SU-DHL-6 (cell line): ENCODE measurements around the gene THSD8.

Experiments used
- H2AFZ ChIP-seq: fragments of 200-600 bp; sonication (generic); 2 replicates; pipeline ENCODE4 v1.6.1; 2014; ENCODE audit warnings: low read depth, mild to moderate bottlenecking, moderate library complexity, mixed read lengths, antibody characterized with exemption, low read length; ENCODE audit not compliant: severe bottlenecking
- H3F3A ChIP-seq: fragments of 200-600 bp; shearing (Covaris generic); 2 replicates; pipeline ENCODE4 v1.6.0; 2016; ENCODE audit warnings: antibody characterized with exemption, mild to moderate bottlenecking; ENCODE audit not compliant: insufficient read depth
- H3K27ac ChIP-seq: fragments of 200-600 bp; sonication (generic); 2 replicates; pipeline ENCODE4 v1.5.1; 2016; ENCODE audit warnings: low read depth, mild to moderate bottlenecking, low read length, moderate library complexity, mixed read lengths
- H3K27me3 ChIP-seq: fragments of 200-600 bp; sonication (generic), shearing (Covaris generic); 2 replicates; pipeline ENCODE4 v1.6.0; 2014; ENCODE audit warnings: mild to moderate bottlenecking, low read length
- H3K36me3 ChIP-seq: fragments of 200-600 bp; sonication (generic); 2 replicates; pipeline ENCODE4 v1.6.1; 2014; ENCODE audit warnings: mild to moderate bottlenecking, low read length, mixed read lengths
- H3K4me2 ChIP-seq: fragments of 300-600, 200-600 bp; shearing (Covaris generic), sonication (generic); 2 replicates; pipeline ENCODE4 v1.6.0; 2014; ENCODE audit warnings: low read length, low read depth, mild to moderate bottlenecking; ENCODE audit not compliant: poor library complexity, severe bottlenecking
- H3K4me3 ChIP-seq: fragments of 200-600 bp; sonication (generic); 2 replicates; pipeline ENCODE4 v1.5.1; 2014; ENCODE audit warnings: antibody characterized with exemption, low read length, mild to moderate bottlenecking, mixed read lengths; ENCODE audit not compliant: insufficient read depth, poor library complexity, severe bottlenecking
- H3K79me2 ChIP-seq: fragments of 200-600 bp; sonication (generic); 2 replicates; pipeline ENCODE4 v1.6.1; 2014; ENCODE audit warnings: mild to moderate bottlenecking, low read length, moderate library complexity; ENCODE audit not compliant: insufficient read depth
- H3K9ac ChIP-seq: fragments of 200-600 bp; sonication (generic); 2 replicates; pipeline ENCODE4 v1.7.0; 2014; ENCODE audit warnings: mild to moderate bottlenecking, low read length
- H3K9me2 ChIP-seq: fragments of 200-600 bp; sonication (generic); replicated peaks from 2 replicates; pipeline ENCODE4 v1.6.1; 2014; ENCODE audit warnings: low read length; ENCODE audit not compliant: insufficient read depth
- H3K9me3 ChIP-seq: fragments of 200-600 bp; sonication (generic); 2 replicates; pipeline ENCODE4 v1.6.1; 2014; ENCODE audit warnings: low read length, mixed read lengths; ENCODE audit not compliant: insufficient read depth
- H4K20me1 ChIP-seq: fragments of 200-600 bp; sonication (generic); 2 replicates; pipeline ENCODE4 v1.6.1; 2014; ENCODE audit warnings: low read depth, mild to moderate bottlenecking, antibody characterized with exemption, low read length, moderate library complexity, mixed read lengths
- CTCF ChIP-seq: fragments of 200-600 bp; sonication (generic); IDR thresholded peaks from one replicate; pipeline ENCODE4 v1.5.1; 2017; ENCODE audit warnings: antibody characterized with exemption, mild to moderate bottlenecking, low read length, moderate library complexity; ENCODE audit not compliant: insufficient read depth, poor library complexity, severe bottlenecking
- EZH2phosphoT487 ChIP-seq: fragments of 200-600 bp; sonication (generic), shearing (Covaris generic); conservative IDR thresholded peaks from 2 replicates; pipeline ENCODE4 v1.6.1; 2018; ENCODE audit warnings: mild to moderate bottlenecking, antibody characterized with exemption, low read length, moderate library complexity, mixed read lengths

Gene THSD8

GRCh38 chr19:12782174-12782423 is 19.8 kb upstream of the THSD8 start:
- no peaks in the 10 kb centered on the region for H3F3A ChIP-seq
- H3K9ac ChIP-seq, result no peak overlapping the region
- H2AFZ ChIP-seq, result no peak overlapping the region

DNA sequence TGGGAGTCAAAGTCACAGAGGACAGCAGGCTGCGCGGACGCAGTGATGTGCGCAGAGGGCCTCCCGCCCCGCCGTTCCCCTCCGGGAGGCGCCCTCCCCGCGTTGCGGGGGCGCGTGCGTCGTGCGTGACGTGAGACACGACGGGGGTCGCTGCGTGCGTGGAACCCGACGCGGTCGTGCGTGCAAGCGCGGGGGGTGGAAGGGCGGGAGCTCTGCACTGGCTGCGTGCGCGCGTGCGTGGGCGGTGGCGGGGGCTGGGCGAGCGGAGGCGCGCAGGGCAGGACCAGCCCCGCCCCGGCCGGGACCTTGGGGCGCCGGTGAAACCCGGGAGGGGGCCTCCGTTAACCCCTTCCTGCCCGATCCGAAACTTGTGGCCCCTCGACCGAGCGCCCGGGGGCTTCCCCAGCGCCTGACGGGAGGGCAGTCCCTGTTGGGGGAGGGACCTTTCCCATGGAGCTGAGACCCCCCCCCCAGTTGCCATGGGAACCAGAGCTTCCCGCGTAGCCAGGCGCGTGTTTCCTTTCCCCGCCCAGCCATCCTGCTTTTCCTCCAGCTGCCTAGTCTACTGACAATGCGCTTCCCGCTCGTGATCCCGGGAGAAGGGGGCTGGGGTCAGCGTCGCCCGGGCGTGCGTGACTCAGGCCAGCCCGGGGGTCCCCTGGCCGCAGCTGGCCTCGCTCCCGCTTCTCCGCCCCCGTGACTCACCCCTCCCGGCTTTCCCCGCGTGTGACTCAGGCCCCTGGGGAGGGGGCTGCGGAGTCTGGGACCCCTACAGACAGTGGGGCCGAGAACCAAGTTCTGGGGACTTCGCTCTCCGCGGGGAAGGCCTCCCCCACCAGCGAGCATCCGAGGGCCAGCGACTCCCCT is 19.2 kb upstream of the THSD8 start:
- TF ChIP-seq CTCF, result no peak
- TF ChIP-seq EZH2phosphoT487, result no peak
- no peak overlapping the region for H3K9ac ChIP-seq

More at GRCh38 chr19:12782174-12782423, 19.8 kb upstream of the THSD8 start:
- H4K20me1 ChIP-seq, result no peaks in the 10 kb centered on the region
- no peak overlapping the region for H3K4me3 ChIP-seq
- no peak overlapping the region for H3K27ac ChIP-seq
- H3K36me3 ChIP-seq, result no peaks in the 10 kb centered on the region
- no peaks in the 10 kb centered on the region for H3K9me2 ChIP-seq
- peak overlapping the region; percentile 34 for H3K4me2 ChIP-seq
- H3K79me2 ChIP-seq, result no peaks in the 10 kb centered on the region
- H3K27me3 ChIP-seq, result no peaks in the 10 kb centered on the region
- no peak for TF ChIP-seq CTCF
- TF ChIP-seq EZH2phosphoT487, result no peak
- H3K9me3 ChIP-seq, result no peaks in the 10 kb centered on the region

GRCh38 chr19:12783291-12783848 is 18.5 kb upstream of the THSD8 start:
- Histone ChIP-seq H3K27ac (no peak overlapping the region), H3K9me2 (no peaks in the 10 kb centered on the region), H4K20me1 (no peaks in the 10 kb centered on the region), H3F3A (peaks cover 4% of the 10 kb centered on the region; the same call in 1 of the 2 replicates), H3K9ac (no peak overlapping the region), H2AFZ (no peak overlapping the region), H3K27me3 (no peaks in the 10 kb centered on the region), H3K79me2 (no peaks in the 10 kb centered on the region), H3K4me2 (no peak overlapping the region), H3K9me3 (no peaks in the 10 kb centered on the region), H3K36me3 (no peaks in the 10 kb centered on the region), H3K4me3 (no peak overlapping the region)
- TF ChIP-seq EZH2phosphoT487, result no peak
- TF ChIP-seq CTCF, result no peak

More for the DNA sequence above, 19.2 kb upstream of the THSD8 start:
- no peaks in the 10 kb centered on the region for H3F3A ChIP-seq
- H2AFZ ChIP-seq, result no peak overlapping the region
- H3K9me2 ChIP-seq, result no peaks in the 10 kb centered on the region
- no peaks in the 10 kb centered on the region for H3K79me2 ChIP-seq
- H3K4me2 ChIP-seq, result peak overlapping the region; percentile 34
- H3K27me3 ChIP-seq, result no peaks in the 10 kb centered on the region
- H3K36me3 ChIP-seq, result no peaks in the 10 kb centered on the region
- H4K20me1 ChIP-seq, result no peaks in the 10 kb centered on the region
- H3K4me3 ChIP-seq, result no peak overlapping the region
- H3K27ac ChIP-seq, result no peak overlapping the region
- H3K9me3 ChIP-seq, result no peaks in the 10 kb centered on the region
